A549 (cell line): ENCODE results near the gene CCDC40. TPM values are rescaled to one million over a fixed set of nuclear protein-coding genes. Genes with fewer than 3 reads are reported as not detected.

Experiments used
- ATAC-seq, 2 experiments: fragments of 200-7000 bp in 1 of 2; fragments of >200 bp in 1 of 2; cut with Nextera tagmentation in 1 of 2; cut with Tn5 transposase in 1 of 2; 3 replicates each; pipeline versions ENCODE4 v1.8.0 to v1.9.1; 2018 to 2020; ENCODE audit warnings: mild to moderate bottlenecking in 1 of 2, moderate library complexity in 1 of 2
- CTCF ChIA-PET: fragments of 300-600 bp; sonication (Branson Sonifier 250); formaldehyde crosslinking; extraction: SDS; loops from one replicate; lab custom pipeline; 2021; ENCODE audit warnings: antibody characterized with exemption, inconsistent platforms; lab: Yijun Ruan, JAX
- POLR2A ChIA-PET: fragments of 350-600 bp; formaldehyde crosslinking; extraction: SDS; loops from one replicate; lab custom pipeline; 2021; ENCODE audit warnings: antibody characterized with exemption, inconsistent platforms; lab: Yijun Ruan, JAX
- DNase-seq, 2 experiments: peaks; one replicate each; pipeline versions ENCODE4 v3.0.0 to v3.0.0-alpha.2; 2011 to 2016; ENCODE audit warnings: low read depth in 1 of 2, low spot score in 1 of 2
- FAIRE-seq: peaks from 2 replicates; lab custom pipeline; 2011; peaks lifted over from hg19 to GRCh38; lab: Jason Lieb, UNC
- H3K27ac ChIP-seq, 2 experiments: fragments of >200 bp; sonication (Bioruptor Twin); formaldehyde crosslinking; 3 replicates each; pipeline ENCODE4 v1.5.1; 2016 to 2017
- H3K4me1 ChIP-seq: fragments of >200 bp; sonication (Bioruptor Twin); formaldehyde crosslinking; 3 replicates; pipeline ENCODE4 v1.6.1; 2016
- H3K4me2 ChIP-seq: fragments of >200 bp; sonication (Bioruptor Twin); formaldehyde crosslinking; 3 replicates; pipeline ENCODE4 v1.6.1; 2016
- H3K4me3 ChIP-seq: fragments of >200 bp; sonication (Bioruptor Twin); formaldehyde crosslinking; 3 replicates; pipeline ENCODE4 v1.5.1; 2016
- H3K9me3 ChIP-seq: fragments of >200 bp; sonication (Bioruptor Twin); formaldehyde crosslinking; 3 replicates; pipeline ENCODE4 v1.6.1; 2016
- GATA3 ChIP-seq: IDR thresholded peaks from 2 replicates; pipeline ENCODE4 v1.6.1; 2012; ENCODE audit warnings: borderline replicate concordance
- HDAC2 ChIP-seq: fragments of 200-600 bp; sonication (generic); IDR thresholded peaks from 2 replicates; pipeline ENCODE4 v1.6.1; 2016
- HOXA7 ChIP-seq: fragments of 250-450 bp; sonication (Bioruptor Pico); IDR thresholded peaks from 2 replicates; pipeline ENCODE4 v1.5.0; 2020; ENCODE audit warnings: mild to moderate bottlenecking, moderate library complexity
- JUNB ChIP-seq: fragments of >200 bp; sonication (Bioruptor Twin); formaldehyde crosslinking; IDR thresholded peaks from 2 replicates; pipeline ENCODE4 v1.6.1; 2016
- MYC ChIP-seq: IDR thresholded peaks from 2 replicates; pipeline ENCODE4 v1.6.1; 2012; ENCODE audit warnings: mild to moderate bottlenecking, inconsistent platforms, low read length, improper control_type of control experiment, borderline replicate concordance
- NPAS2 ChIP-seq: fragments of 250-450 bp; sonication (Bioruptor Pico); IDR thresholded peaks from 2 replicates; pipeline ENCODE4 v1.8.0; 2022; ENCODE audit warnings: mild to moderate bottlenecking, moderate library complexity, borderline replicate concordance
- NR3C1 ChIP-seq: fragments of >200 bp; sonication (Bioruptor Twin); formaldehyde crosslinking; IDR thresholded peaks from 3 replicates; pipeline ENCODE4 v1.6.1; 2017
- POLR2A ChIP-seq: IDR thresholded peaks from 2 replicates; pipeline ENCODE4 v1.6.1; 2012; ENCODE audit warnings: mild to moderate bottlenecking, low read length
- RFX5 ChIP-seq: fragments of 450-650 bp; IDR thresholded peaks from 2 replicates; pipeline ENCODE4 v1.7.1; 2014; ENCODE audit warnings: antibody characterized with exemption, mild to moderate bottlenecking, moderate library complexity
- SMC3 ChIP-seq: fragments of >200 bp; sonication (Bioruptor Twin); formaldehyde crosslinking; IDR thresholded peaks from 3 replicates; pipeline ENCODE4 v1.6.1; 2018; ENCODE audit warnings: inconsistent platforms
- SREBF2 ChIP-seq: fragments of 450-650 bp; IDR thresholded peaks from 2 replicates; pipeline ENCODE4 v1.6.1; 2014; ENCODE audit warnings: mild to moderate bottlenecking, moderate library complexity
- WGBS: methylation state at CpG from one replicate; pipeline ENCODE4 v1.1.6; 2017; ENCODE audit errors: missing lambda C conversion rate; 5-methylcytosine and 5-hydroxymethylcytosine counted together
- polyA plus RNA-seq, 4 experiments: library from polyadenylated mRNA; depleted of rRNA in 3 of 4; stranded (reverse); fragments of >200 nt; fragmentation: RNase III in 1 of 4; extraction: RNeasy Plus Mini Kit Qiagen cat#74134 plus additional on column Dnase treatment in 1 of 4; gene quantifications; 2 replicates in 3 of 4; 3 replicates in 1 of 4; pipeline ENCODE4 v1.2.3, GENCODE V29; 2011 to 2017
- TF ChIP-seq, protein P1 (sequence below): fragments of >200 bp; sonication (Bioruptor Twin); formaldehyde crosslinking; IDR thresholded peaks from 3 replicates; pipeline ENCODE4 v1.5.1; 2016
- TF ChIP-seq, protein P2 (sequence below): IDR thresholded peaks from 2 replicates; pipeline ENCODE4 v1.6.1; 2012; ENCODE audit warnings: low read depth, borderline replicate concordance
- TF ChIP-seq, protein P3 (sequence below): fragments of 250-450 bp; sonication (Bioruptor Pico); IDR thresholded peaks from 2 replicates; pipeline ENCODE4 v1.5.0; 2020; ENCODE audit warnings: low read depth, mild to moderate bottlenecking, moderate library complexity
- TF ChIP-seq, protein P4 (sequence below): IDR thresholded peaks from 2 replicates; pipeline ENCODE4 v1.6.1; 2012
- TF ChIP-seq, protein P5 (sequence below): fragments of 450-650 bp; IDR thresholded peaks from 2 replicates; pipeline ENCODE4 v1.6.1; 2014; ENCODE audit warnings: antibody characterized with exemption

Gene CCDC40
- polyA plus RNA-seq, 2 of the 4 experiments (the other 2 are of a cell fraction), result 5.9 to 11.3 TPM

DNA sequence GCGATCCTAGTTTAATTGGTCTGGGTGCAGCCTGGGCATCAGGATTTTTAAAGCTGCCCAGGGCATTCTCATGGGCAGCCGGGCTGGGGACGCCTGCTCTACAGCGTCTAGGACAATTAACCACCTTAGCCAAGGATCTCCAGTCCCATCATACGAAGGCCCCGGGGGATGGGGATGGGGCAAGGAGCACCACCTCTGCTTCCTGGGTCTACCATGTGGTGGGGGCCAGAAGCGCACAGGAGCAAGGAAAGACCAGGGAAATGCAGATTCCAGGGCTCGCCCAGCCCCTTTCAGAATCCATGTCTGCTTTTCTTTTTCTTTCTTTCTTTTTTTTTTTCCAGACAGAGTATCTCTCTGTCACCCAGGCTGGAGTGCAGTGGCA lies 30.1 kb upstream of the CCDC40 start:
- peaks cover 24% of the 10 kb centered on the region for H3K4me1 ChIP-seq
- TF ChIP-seq, protein P1, sequence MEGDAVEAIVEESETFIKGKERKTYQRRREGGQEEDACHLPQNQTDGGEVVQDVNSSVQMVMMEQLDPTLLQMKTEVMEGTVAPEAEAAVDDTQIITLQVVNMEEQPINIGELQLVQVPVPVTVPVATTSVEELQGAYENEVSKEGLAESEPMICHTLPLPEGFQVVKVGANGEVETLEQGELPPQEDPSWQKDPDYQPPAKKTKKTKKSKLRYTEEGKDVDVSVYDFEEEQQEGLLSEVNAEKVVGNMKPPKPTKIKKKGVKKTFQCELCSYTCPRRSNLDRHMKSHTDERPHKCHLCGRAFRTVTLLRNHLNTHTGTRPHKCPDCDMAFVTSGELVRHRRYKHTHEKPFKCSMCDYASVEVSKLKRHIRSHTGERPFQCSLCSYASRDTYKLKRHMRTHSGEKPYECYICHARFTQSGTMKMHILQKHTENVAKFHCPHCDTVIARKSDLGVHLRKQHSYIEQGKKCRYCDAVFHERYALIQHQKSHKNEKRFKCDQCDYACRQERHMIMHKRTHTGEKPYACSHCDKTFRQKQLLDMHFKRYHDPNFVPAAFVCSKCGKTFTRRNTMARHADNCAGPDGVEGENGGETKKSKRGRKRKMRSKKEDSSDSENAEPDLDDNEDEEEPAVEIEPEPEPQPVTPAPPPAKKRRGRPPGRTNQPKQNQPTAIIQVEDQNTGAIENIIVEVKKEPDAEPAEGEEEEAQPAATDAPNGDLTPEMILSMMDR, result no peak
- TF ChIP-seq GATA3 (no peak), JUNB (no peak), SMC3 (no peak), RFX5 (no peak), NR3C1 (no peak), HOXA7 (no peak), HDAC2 (no peak)
- TF ChIP-seq, protein P2, sequence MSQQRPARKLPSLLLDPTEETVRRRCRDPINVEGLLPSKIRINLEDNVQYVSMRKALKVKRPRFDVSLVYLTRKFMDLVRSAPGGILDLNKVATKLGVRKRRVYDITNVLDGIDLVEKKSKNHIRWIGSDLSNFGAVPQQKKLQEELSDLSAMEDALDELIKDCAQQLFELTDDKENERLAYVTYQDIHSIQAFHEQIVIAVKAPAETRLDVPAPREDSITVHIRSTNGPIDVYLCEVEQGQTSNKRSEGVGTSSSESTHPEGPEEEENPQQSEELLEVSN, result no peak
- TF ChIP-seq, protein P3, sequence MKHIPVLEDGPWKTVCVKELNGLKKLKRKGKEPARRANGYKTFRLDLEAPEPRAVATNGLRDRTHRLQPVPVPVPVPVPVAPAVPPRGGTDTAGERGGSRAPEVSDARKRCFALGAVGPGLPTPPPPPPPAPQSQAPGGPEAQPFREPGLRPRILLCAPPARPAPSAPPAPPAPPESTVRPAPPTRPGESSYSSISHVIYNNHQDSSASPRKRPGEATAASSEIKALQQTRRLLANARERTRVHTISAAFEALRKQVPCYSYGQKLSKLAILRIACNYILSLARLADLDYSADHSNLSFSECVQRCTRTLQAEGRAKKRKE (CRISPR knock-in tag), result no peak
- TF ChIP-seq, protein P4, sequence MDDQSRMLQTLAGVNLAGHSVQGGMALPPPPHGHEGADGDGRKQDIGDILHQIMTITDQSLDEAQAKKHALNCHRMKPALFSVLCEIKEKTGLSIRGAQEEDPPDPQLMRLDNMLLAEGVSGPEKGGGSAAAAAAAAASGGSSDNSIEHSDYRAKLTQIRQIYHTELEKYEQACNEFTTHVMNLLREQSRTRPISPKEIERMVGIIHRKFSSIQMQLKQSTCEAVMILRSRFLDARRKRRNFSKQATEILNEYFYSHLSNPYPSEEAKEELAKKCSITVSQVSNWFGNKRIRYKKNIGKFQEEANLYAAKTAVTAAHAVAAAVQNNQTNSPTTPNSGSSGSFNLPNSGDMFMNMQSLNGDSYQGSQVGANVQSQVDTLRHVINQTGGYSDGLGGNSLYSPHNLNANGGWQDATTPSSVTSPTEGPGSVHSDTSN, result no peak
- TF ChIP-seq, protein P5, sequence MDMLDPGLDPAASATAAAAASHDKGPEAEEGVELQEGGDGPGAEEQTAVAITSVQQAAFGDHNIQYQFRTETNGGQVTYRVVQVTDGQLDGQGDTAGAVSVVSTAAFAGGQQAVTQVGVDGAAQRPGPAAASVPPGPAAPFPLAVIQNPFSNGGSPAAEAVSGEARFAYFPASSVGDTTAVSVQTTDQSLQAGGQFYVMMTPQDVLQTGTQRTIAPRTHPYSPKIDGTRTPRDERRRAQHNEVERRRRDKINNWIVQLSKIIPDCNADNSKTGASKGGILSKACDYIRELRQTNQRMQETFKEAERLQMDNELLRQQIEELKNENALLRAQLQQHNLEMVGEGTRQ, result no peak
- DNase-seq, result no peak
- H3K4me3 ChIP-seq, result peak overlapping the region; percentile 33; the same call in 2 of the 3 replicates
- H3K9me3 ChIP-seq, result no peaks in the 10 kb centered on the region
- FAIRE-seq, result no peak
- H3K4me2 ChIP-seq, result peak overlapping the region; percentile 86
- peak; percentile 15 to 39; a peak in 4 of 6 replicates for ATAC-seq
- CTCF ChIA-PET, result interaction anchor here (0.5 to 10.5 kb wide), 39 partner anchors 8 to 1139 kb away, joined by 3 to 154 read pairs (median 4); partner anchors contain the start of genes CBX8, GAA and TBC1D16
- 57% methylated on average over 8 of the region's 8 CpGs for WGBS
- H3K27ac ChIP-seq, result peak overlapping the region; percentile 66 to 73
- POLR2A ChIA-PET, result interaction anchor here (0.9 kb wide), 1 partner anchor 14 kb away, joined by 3 read pairs; no protein-coding TSS in a partner anchor

DNA sequence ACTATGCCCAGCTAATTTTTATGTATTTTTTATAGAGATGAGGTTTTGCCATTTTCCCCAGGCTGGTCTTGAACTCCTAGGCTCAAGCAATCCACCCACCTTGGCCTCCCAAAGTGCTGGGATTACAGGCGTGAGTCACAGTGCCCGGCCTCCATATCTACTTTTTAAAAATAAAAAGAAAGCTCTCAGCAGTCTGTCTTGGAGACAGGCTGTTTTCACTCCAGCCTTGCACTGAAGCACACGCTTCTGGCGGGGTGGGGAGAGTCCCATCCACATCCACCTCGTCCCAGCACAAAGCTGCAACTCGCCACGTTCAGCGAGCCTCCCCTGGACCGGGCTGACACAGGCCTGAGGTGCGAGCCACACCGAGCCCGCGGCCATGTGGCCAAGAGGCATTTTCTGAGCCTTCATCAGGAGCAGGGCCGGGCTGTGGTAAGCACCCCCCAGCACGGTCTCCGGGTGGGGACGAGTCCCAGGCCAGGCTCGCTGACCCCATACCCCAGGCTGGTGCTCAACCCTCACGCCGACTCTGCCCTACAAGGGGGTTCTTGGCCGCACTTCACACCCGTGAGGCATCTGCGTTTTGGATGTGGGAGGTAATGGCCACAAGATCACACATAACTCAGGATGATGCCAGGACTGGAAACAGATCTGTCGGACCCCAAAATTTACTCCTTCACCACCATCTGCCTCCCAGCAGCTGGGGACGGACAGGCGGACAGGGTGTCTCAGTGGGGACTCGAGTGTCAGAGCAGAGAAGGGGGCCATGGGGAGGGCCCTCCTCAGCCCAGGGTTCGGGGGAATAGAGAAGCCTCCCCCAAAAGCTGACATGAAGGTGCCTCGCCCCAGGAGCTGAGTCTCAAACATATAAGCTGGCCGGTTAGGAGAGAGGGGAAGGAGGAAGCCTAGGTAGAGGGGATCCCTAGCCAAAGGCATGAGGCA lies 29.4 kb upstream of the CCDC40 start:
- FAIRE-seq, result no peak
- CTCF ChIA-PET, result interaction anchor here (0.5 to 10.5 kb wide), 48 partner anchors 9 to 1139 kb away, joined by 3 to 154 read pairs (median 5); partner anchors contain the start of genes GAA and TBC1D16
- Histone ChIP-seq H3K27ac (0 out of 6 replicates have a peak overlapping the region, but pooled peaks of 1 of the 2 experiments have one; percentile 12), H3K4me3 (no peak overlapping the region)
- DNase-seq, result no peak
- TF ChIP-seq MYC, result no peak
- no peak for TF ChIP-seq POLR2A
- TF ChIP-seq SMC3, result no peak
- no peak for TF ChIP-seq SREBF2
- TF ChIP-seq, protein P2, result no peak
- no peak for TF ChIP-seq NPAS2 (CRISPR knock-in tag)
- TF ChIP-seq, all 56 proteins: peak for 0
- Histone ChIP-seq H3K9me3 (no peaks in the 10 kb centered on the region), H3K4me2 (no peak overlapping the region), H3K4me1 (peaks cover 24% of the 10 kb centered on the region)
- WGBS, result 91% methylated on average over 30 of the region's 30 CpGs
- ATAC-seq, result no peak
- POLR2A ChIA-PET, result interaction anchor here (0.9 kb wide), 1 partner anchor 15 kb away, joined by 3 read pairs; no protein-coding TSS in a partner anchor
